H1 (cell line): ENCODE results near the gene ITPK1. TPM values are rescaled to one million over a fixed set of nuclear protein-coding genes. Genes with fewer than 3 reads are reported as not detected.

Experiments
- CTCF ChIA-PET: fragments of 300-600 bp; sonication (Branson Sonifier 250); formaldehyde crosslinking; loops from one replicate; lab custom pipeline; 2021; ENCODE audit not compliant: partially characterized antibody; lab: Charles Lee
- POLR2A ChIA-PET: fragments of 300-600 bp; sonication (Branson Sonifier 250); formaldehyde crosslinking; loops from one replicate; lab custom pipeline; 2021; ENCODE audit warnings: inconsistent platforms; ENCODE audit not compliant: partially characterized antibody; lab: Charles Lee
- DNase-seq, 2 experiments: peaks; one replicate each; pipeline versions ENCODE4 v3.0.0 to v3.0.0-alpha.2; 2010 to 2022; ENCODE audit warnings: low spot score in 2 of 2, low read depth in 1 of 2, mixed read lengths in 1 of 2
- FAIRE-seq: peaks from 2 replicates; lab custom pipeline; 2011; peaks lifted over from hg19 to GRCh38; lab: Jason Lieb, UNC
- H2AFZ ChIP-seq: 2 replicates; pipeline ENCODE4 v1.8.1; 2012; ENCODE audit warnings: low read length, inconsistent platforms
- H2AK5ac ChIP-seq: 2 replicates; pipeline ENCODE4 v1.6.1; 2013; ENCODE audit warnings: low read depth, low read length
- H2BK120ac ChIP-seq: replicated peaks from 2 replicates; pipeline ENCODE3; 2013; ENCODE audit warnings: low read depth, low read length, inconsistent platforms
- H2BK12ac ChIP-seq: 2 replicates; pipeline ENCODE4 v1.6.1; 2013; ENCODE audit warnings: low read depth, low read length
- H2BK15ac ChIP-seq: 2 replicates; pipeline ENCODE4 v1.6.1; 2013; ENCODE audit warnings: low read length
- H2BK20ac ChIP-seq: 2 replicates; pipeline ENCODE4 v1.6.1; 2013; ENCODE audit warnings: low read length
- H2BK5ac ChIP-seq: 2 replicates; pipeline ENCODE4 v1.6.1; 2013; ENCODE audit warnings: low read depth, low read length
- H3K14ac ChIP-seq: 2 replicates; pipeline ENCODE4 v1.6.1; 2013; ENCODE audit warnings: inconsistent platforms; ENCODE audit not compliant: insufficient read length
- H3K18ac ChIP-seq: 2 replicates; pipeline ENCODE4 v1.6.1; 2013; ENCODE audit warnings: low read length; ENCODE audit errors: extremely low read depth
- H3K23ac ChIP-seq: 2 replicates; pipeline ENCODE4 v1.6.1; 2013; ENCODE audit warnings: inconsistent platforms; ENCODE audit not compliant: insufficient read length
- H3K23me2 ChIP-seq: 2 replicates; pipeline ENCODE4 v1.6.1; 2013; ENCODE audit warnings: low read depth, low read length
- H3K27ac ChIP-seq: 2 replicates; pipeline ENCODE4 v1.6.1; 2011; ENCODE audit warnings: low read depth, low read length, inconsistent platforms
- H3K27me3 ChIP-seq, 4 experiments: replicated peaks in 1 of 4; 1 replicate in 1 of 4; 2 replicates in 3 of 4; pipeline versions ENCODE4 v1.6.1 to v1.8.1; 2011 to 2013; ENCODE audit warnings: low read length in 3 of 4, mild to moderate bottlenecking in 3 of 4, inconsistent platforms in 2 of 4, mixed read lengths in 2 of 4, moderate library complexity in 1 of 4; ENCODE audit not compliant: control insufficient read depth in 3 of 4, insufficient read depth in 3 of 4; ENCODE audit errors: extremely low read depth in 1 of 4
- H3K36me3 ChIP-seq, 4 experiments: 2 replicates each; pipeline versions ENCODE4 v1.6.1 to v1.8.1; 2011 to 2013; ENCODE audit warnings: mild to moderate bottlenecking in 4 of 4, low read length in 3 of 4, moderate library complexity in 2 of 4, control low read depth in 1 of 4, inconsistent platforms in 1 of 4; ENCODE audit not compliant: insufficient read depth in 4 of 4, control insufficient read depth in 2 of 4
- H3K4ac ChIP-seq: replicated peaks from 2 replicates; pipeline ENCODE3; 2013; ENCODE audit warnings: low read length, low read depth, mixed read lengths, inconsistent platforms; ENCODE audit not compliant: insufficient read length
- H3K4me1 ChIP-seq, 4 experiments: replicated peaks in 1 of 4; 1 replicate in 1 of 4; 2 replicates in 3 of 4; pipeline versions ENCODE4 v1.6.1 to v1.8.1; 2011 to 2013; ENCODE audit warnings: low read length in 3 of 4, inconsistent platforms in 2 of 4, mixed read lengths in 1 of 4; ENCODE audit not compliant: insufficient read depth in 4 of 4, control insufficient read depth in 3 of 4
- H3K4me2 ChIP-seq, 2 experiments: 2 replicates each; pipeline versions ENCODE4 v1.6.1 to v1.8.1; 2011 to 2013; ENCODE audit warnings: low read depth in 2 of 2, low read length in 2 of 2, control low read depth in 1 of 2, inconsistent platforms in 1 of 2, mild to moderate bottlenecking in 1 of 2; ENCODE audit not compliant: insufficient read depth in 1 of 2
- H3K4me3 ChIP-seq, 4 experiments: fragments of 200-600, 300-600 bp in 1 of 4; sonication (generic), shearing (Covaris generic), sonication (Bioruptor Twin) in 1 of 4; 2 replicates each; pipeline versions ENCODE4 v1.5.1 to v1.8.1; 2011 to 2016; ENCODE audit warnings: low read length in 4 of 4, low read depth in 3 of 4, control low read depth in 2 of 4, inconsistent platforms in 2 of 4, mild to moderate bottlenecking in 2 of 4, mixed read lengths in 1 of 4, moderate library complexity in 1 of 4; ENCODE audit not compliant: insufficient read depth in 2 of 4; ENCODE audit errors: extremely low read depth in 1 of 4
- H3K56ac ChIP-seq: replicated peaks from 2 replicates; pipeline ENCODE3; 2013; ENCODE audit warnings: low read depth, mild to moderate bottlenecking, mixed read lengths, low read length, inconsistent platforms; ENCODE audit not compliant: insufficient read length
- H3K79me1 ChIP-seq: 2 replicates; pipeline ENCODE4 v1.6.1; 2013; ENCODE audit warnings: low read depth, low read length, control low read depth
- H3K79me2 ChIP-seq, 2 experiments: 2 replicates each; pipeline versions ENCODE4 v1.6.1 to v1.8.1; 2012 to 2013; ENCODE audit warnings: low read length in 2 of 2, mild to moderate bottlenecking in 2 of 2, inconsistent platforms in 1 of 2; ENCODE audit not compliant: insufficient read depth in 2 of 2, control insufficient read depth in 1 of 2
- H3K9ac ChIP-seq, 4 experiments: replicated peaks in 1 of 4; 1 replicate in 1 of 4; 2 replicates in 3 of 4; pipeline versions ENCODE4 v1.6.1 to v1.8.1; 2011 to 2013; ENCODE audit warnings: low read depth in 3 of 4, low read length in 3 of 4, control low read depth in 2 of 4, mild to moderate bottlenecking in 2 of 4, moderate library complexity in 2 of 4, inconsistent platforms in 1 of 4; ENCODE audit errors: extremely low read depth in 1 of 4
- H3K9me3 ChIP-seq, 2 experiments: 2 replicates each; pipeline versions ENCODE4 v1.6.1 to v1.8.1; 2012 to 2013; ENCODE audit warnings: mild to moderate bottlenecking in 2 of 2, moderate library complexity in 2 of 2, control low read depth in 1 of 2, inconsistent platforms in 1 of 2, low read depth in 1 of 2, low read length in 1 of 2, mixed read lengths in 1 of 2; ENCODE audit not compliant: insufficient read depth in 2 of 2
- H4K20me1 ChIP-seq, 2 experiments: replicated peaks in 1 of 2; 2 replicates each; pipeline versions ENCODE3 to v1.8.1; 2011 to 2013; ENCODE audit warnings: inconsistent platforms in 2 of 2, low read length in 2 of 2, mild to moderate bottlenecking in 1 of 2; ENCODE audit not compliant: insufficient read depth in 2 of 2, control insufficient read depth in 1 of 2
- H4K5ac ChIP-seq: 2 replicates; pipeline ENCODE4 v1.6.1; 2013; ENCODE audit warnings: low read length, low read depth, mixed read lengths, inconsistent platforms; ENCODE audit not compliant: insufficient read length
- H4K8ac ChIP-seq: 2 replicates; pipeline ENCODE4 v1.8.0; 2013; ENCODE audit warnings: mild to moderate bottlenecking, moderate library complexity, low read length, inconsistent platforms; ENCODE audit not compliant: insufficient read depth; ENCODE audit errors: extremely low read depth
- H4K91ac ChIP-seq: replicated peaks from 2 replicates; pipeline ENCODE3; 2013; ENCODE audit warnings: low read length, mixed read lengths, inconsistent platforms; ENCODE audit not compliant: insufficient read length
- BCL11A ChIP-seq, 2 experiments: IDR thresholded peaks; one replicate each; pipeline ENCODE4 v1.6.1; 2011; ENCODE audit warnings: low read depth in 2 of 2, low read length in 2 of 2, mild to moderate bottlenecking in 2 of 2
- BRCA1 ChIP-seq: IDR thresholded peaks from 2 replicates; pipeline ENCODE4 v1.6.1; 2012; ENCODE audit warnings: low read depth, low read length, improper control_type of control experiment
- CREB1 ChIP-seq: IDR thresholded peaks from 2 replicates; pipeline ENCODE4 v1.6.1; 2012; ENCODE audit warnings: inconsistent platforms
- E2F6 ChIP-seq: IDR thresholded peaks from 2 replicates; pipeline ENCODE4 v1.6.1; 2012; ENCODE audit warnings: inconsistent platforms
- EGR1 ChIP-seq: IDR thresholded peaks from 2 replicates; pipeline ENCODE4 v1.6.1; 2011; ENCODE audit warnings: low read depth, low read length, borderline replicate concordance
- MAX ChIP-seq: IDR thresholded peaks from 2 replicates; pipeline ENCODE4 v1.6.1; 2012; ENCODE audit warnings: inconsistent platforms
- RAD21 ChIP-seq, 2 experiments: IDR thresholded peaks in 1 of 2; conservative IDR thresholded peaks in 1 of 2; 2 replicates each; pipeline ENCODE4 v1.6.1; 2011; ENCODE audit warnings: low read depth in 2 of 2, low read length in 2 of 2, improper control_type of control experiment in 1 of 2, inconsistent platforms in 1 of 2, mild to moderate bottlenecking in 1 of 2, moderate library complexity in 1 of 2
- RXRA ChIP-seq: IDR thresholded peaks from 2 replicates; pipeline ENCODE4 v1.6.1; 2011; ENCODE audit warnings: low read depth, mild to moderate bottlenecking, low read length, moderate library complexity; ENCODE audit not compliant: insufficient read depth
- SIX5 ChIP-seq: IDR thresholded peaks from 2 replicates; pipeline ENCODE4 v1.6.1; 2011; ENCODE audit warnings: mild to moderate bottlenecking, low read depth, low read length
- SP4 ChIP-seq: IDR thresholded peaks from 2 replicates; pipeline ENCODE4 v1.6.1; 2012; ENCODE audit warnings: low read length, inconsistent platforms
- TAF7 ChIP-seq: optimal IDR thresholded peaks from 2 replicates; pipeline ENCODE3; 2011; ENCODE audit warnings: low read depth, mild to moderate bottlenecking, inconsistent platforms, low read length, moderate library complexity, borderline replicate concordance
- USF2 ChIP-seq: IDR thresholded peaks from 2 replicates; pipeline ENCODE4 v1.6.1; 2011; ENCODE audit warnings: low read length, improper control_type of control experiment
- YY1 ChIP-seq: IDR thresholded peaks from 2 replicates; pipeline ENCODE4 v1.6.1; 2011; ENCODE audit warnings: low read depth, mild to moderate bottlenecking, low read length
- polyA plus RNA-seq, 7 experiments: library from polyadenylated mRNA; depleted of rRNA in 3 of 7; stranded (reverse) in 5 of 7; unstranded in 2 of 7; fragments of >200 nt in 5 of 7; fragments of 200-250 nt in 2 of 7; gene quantifications; 1 replicate in 5 of 7; 2 replicates in 1 of 7; 4 replicates in 1 of 7; pipeline versions ENCODE4 v1.2.1 to v1.2.3, GENCODE V29; 2011 to 2013; ENCODE audit warnings: missing spikeins in 2 of 7, mixed read lengths in 2 of 7
- total RNA-seq: library from RNA; stranded (reverse); fragmentation: NEBNext Ultra II Directional; extraction: Animal tissue kit (Norgen Biotek cat#: 25700); gene quantifications from 2 replicates; pipeline ENCODE4 v1.2.1, GENCODE V29; 2021

The ITPK1 gene
- total and polyA plus RNA-seq, 2 of the 8 experiments (the other 6 are each of a cell fraction or from before 2014, with no cell fraction given) = 108 to 143 TPM

- Histone ChIP-seq H3K9me3 (no peaks in the 10 kb centered on the region), H3K18ac (no peak overlapping the region), H3K23me2 (peaks cover 2% of the 10 kb centered on the region; the same call in 1 of the 2 replicates), H3K9ac (no peak overlapping the region), H2BK20ac (no peak overlapping the region), H3K79me1 (no peaks in the 10 kb centered on the region), H3K4ac (no peak overlapping the region), H4K20me1 (no peaks in the 10 kb centered on the region), H2BK12ac (no peak overlapping the region), H3K4me3 (no peak overlapping the region), H3K27me3 (no peaks in the 10 kb centered on the region; a peak in 3 of 7 replicates), H2BK15ac (no peak overlapping the region), H3K56ac (no peak overlapping the region), H3K14ac (no peak overlapping the region), H2BK120ac (no peak overlapping the region), H2AFZ (no peak overlapping the region), H3K79me2 (no peaks in the 10 kb centered on the region), H3K4me1 (no peaks in the 10 kb centered on the region; a peak in 1 of 7 replicates), H3K36me3 (no peaks in the 10 kb centered on the region), H4K5ac (no peak overlapping the region), H3K23ac (no peak overlapping the region), H3K27ac (no peak overlapping the region), H2BK5ac (no peak overlapping the region), H2AK5ac (no peak overlapping the region), H3K4me2 (no peak overlapping the region), H4K91ac (no peak overlapping the region), H4K8ac (no peak overlapping the region)
- FAIRE-seq (no peak), DNase-seq (no peak)
- ChIA-PET CTCF (interaction anchor here (1.0 to 1.7 kb wide), 3 partner anchors 11 to 23 kb away, joined by 3 to 8 read pairs (median 4); no protein-coding TSS in a partner anchor), POLR2A (no interaction called here)
- TF ChIP-seq BCL11A (IDR thresholded peaks at IDR 0.05; ENCODE audit: low read depth in 2 of 2, low read length in 2 of 2) (no peak), RAD21 (IDR thresholded peaks at IDR 0.05 in 1 of 2, conservative IDR thresholded peaks at IDR 0.05 in 1 of 2; ENCODE audit: low read depth in 2 of 2, low read length in 2 of 2) (no peak), BRCA1 (no peak), MAX (no peak), RXRA (no peak), SIX5 (no peak), EGR1 (no peak), CREB1 (no peak), TAF7 (no peak), E2F6 (no peak), USF2 (no peak), YY1 (no peak), SP4 (no peak)
These were observed 223.1 kb downstream of the ITPK1 start for GRCh38 chr14:92892589-92892988.
